Activated CD4-positive, alpha-beta T cell treated with anti-CD3 and anti-CD28 coated beads, Interleukin-2, amount 10 ng/mL, durations not matched to agents 7 days and 5 days (primary cell): ENCODE results near the gene MAP1LC3B2. TPM values are rescaled to one million over a fixed set of nuclear protein-coding genes. Genes with fewer than 3 reads are reported as not detected.

Experiments
- CTCF ChIA-PET: fragments of 350-600 bp; sonication (Branson Sonifier 250); formaldehyde crosslinking; loops from one replicate; lab custom pipeline; 2021; ENCODE audit warnings: antibody characterized with exemption; lab: Charles Lee
- POLR2A ChIA-PET: fragments of 350-600 bp; sonication (Branson Sonifier 250); formaldehyde crosslinking; loops from one replicate; lab custom pipeline; 2021; ENCODE audit warnings: antibody characterized with exemption; lab: Charles Lee
- DNase-seq: peaks from one replicate; pipeline ENCODE4 v3.0.0-alpha.2; 2020
- H3K27ac Mint-ChIP-seq: one replicate; pipeline ENCODE4 v1.8.0; 2021; ENCODE audit warnings: mild to moderate bottlenecking, moderate library complexity, mixed read lengths
- H3K27me3 Mint-ChIP-seq: one replicate; pipeline ENCODE4 v1.8.0; 2021; ENCODE audit warnings: mixed read lengths
- H3K36me3 Mint-ChIP-seq: one replicate; pipeline ENCODE4 v1.8.0; 2021; ENCODE audit warnings: low read depth, mixed read lengths
- H3K4me1 Mint-ChIP-seq: one replicate; pipeline ENCODE4 v1.8.0; 2021; ENCODE audit warnings: mixed read lengths
- H3K4me3 Mint-ChIP-seq: one replicate; pipeline ENCODE4 v1.8.0; 2021; ENCODE audit warnings: mild to moderate bottlenecking, moderate library complexity, mixed read lengths
- H3K9me3 Mint-ChIP-seq: one replicate; pipeline ENCODE4 v1.8.0; 2021; ENCODE audit warnings: mixed read lengths
- total RNA-seq, 2 experiments: library from RNA; stranded (reverse); gene quantifications; one replicate each; pipeline ENCODE4 v1.2.3, GENCODE V29; 2021

MAP1LC3B2 gene
- total RNA-seq, 2 experiments from 2014 or later, result 1.0 to 1.5 TPM

DNA sequence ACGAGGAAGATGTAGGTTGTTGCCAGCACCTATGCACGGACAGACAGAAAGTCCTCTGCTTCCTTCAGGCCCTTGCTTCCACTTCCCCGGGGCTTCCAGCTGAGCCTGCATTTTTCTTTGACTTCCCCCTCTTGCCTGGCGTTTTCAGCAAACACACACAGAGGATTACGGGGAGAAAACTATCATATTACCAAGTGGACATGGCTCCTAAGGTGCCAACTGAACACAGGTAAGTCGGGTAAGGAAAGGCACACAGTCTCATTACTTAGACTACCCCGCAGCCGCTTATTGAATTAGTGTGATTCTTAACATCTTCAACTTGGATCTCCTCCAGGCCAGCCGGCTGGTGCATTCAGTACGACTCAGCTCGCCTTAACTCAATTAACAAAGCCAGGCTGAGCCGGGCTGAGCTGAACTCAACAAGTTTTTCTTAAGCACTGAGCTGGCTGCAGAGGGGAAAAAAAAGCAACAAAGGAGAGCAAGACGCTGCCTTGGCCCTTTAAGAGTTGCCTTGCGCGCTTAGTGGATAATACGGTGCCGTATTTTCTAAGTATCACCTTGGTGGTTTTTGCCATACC, 19.2 kb upstream of the MAP1LC3B2 start:
- ChIA-PET POLR2A (no interaction called here), CTCF (interaction anchor here (2.0 kb wide), 1 partner anchor 19 kb away, joined by 5 read pairs; the partner anchor contains the start of gene MAP1LC3B2)
- no peaks in the 10 kb centered on the region for H3K9me3 Mint-ChIP-seq
- no peaks in the 10 kb centered on the region for H3K36me3 Mint-ChIP-seq
- no peak overlapping the region for H3K27ac Mint-ChIP-seq
- H3K4me1 Mint-ChIP-seq, result peaks cover 20% of the 10 kb centered on the region
- H3K27me3 Mint-ChIP-seq, result no peaks in the 10 kb centered on the region
- H3K4me3 Mint-ChIP-seq, result no peak overlapping the region
- DNase-seq, result no peak

DNA sequence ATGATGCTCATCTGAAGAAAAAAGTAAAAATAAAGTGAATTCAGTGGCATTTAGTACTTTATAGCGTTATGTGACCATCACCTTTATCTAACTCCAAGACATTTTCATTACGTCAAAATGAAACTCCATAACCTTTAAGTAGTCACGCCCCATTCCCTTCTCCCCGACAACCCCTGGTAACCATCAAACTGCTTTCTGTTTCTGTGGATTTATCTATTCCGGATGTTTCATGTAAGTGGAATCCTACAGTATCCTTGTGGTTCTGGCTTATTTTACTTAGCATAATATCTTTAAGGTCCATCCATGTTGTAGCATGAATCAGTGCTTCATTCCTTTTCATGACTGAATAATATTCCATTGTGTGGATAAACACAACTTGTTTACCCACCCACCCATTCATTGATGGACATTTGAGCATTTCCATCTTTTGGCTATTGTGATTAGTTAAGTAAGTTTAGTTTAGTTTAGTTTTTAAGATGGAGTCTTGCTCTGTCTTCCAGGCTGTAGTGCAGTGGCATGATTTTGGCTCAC, 18.5 kb upstream of the MAP1LC3B2 start:
- CTCF ChIA-PET, result interaction anchor here (2.0 kb wide), 1 partner anchor 19 kb away, joined by 5 read pairs; the partner anchor contains the start of gene MAP1LC3B2
- no peak overlapping the region for H3K4me3 Mint-ChIP-seq
- no peak for DNase-seq
- H3K27ac Mint-ChIP-seq, result no peak overlapping the region
- H3K27me3 Mint-ChIP-seq, result no peaks in the 10 kb centered on the region
- no peaks in the 10 kb centered on the region for H3K9me3 Mint-ChIP-seq
- peaks cover 20% of the 10 kb centered on the region for H3K4me1 Mint-ChIP-seq
- no peaks in the 10 kb centered on the region for H3K36me3 Mint-ChIP-seq
- POLR2A ChIA-PET, result no interaction called here

DNA sequence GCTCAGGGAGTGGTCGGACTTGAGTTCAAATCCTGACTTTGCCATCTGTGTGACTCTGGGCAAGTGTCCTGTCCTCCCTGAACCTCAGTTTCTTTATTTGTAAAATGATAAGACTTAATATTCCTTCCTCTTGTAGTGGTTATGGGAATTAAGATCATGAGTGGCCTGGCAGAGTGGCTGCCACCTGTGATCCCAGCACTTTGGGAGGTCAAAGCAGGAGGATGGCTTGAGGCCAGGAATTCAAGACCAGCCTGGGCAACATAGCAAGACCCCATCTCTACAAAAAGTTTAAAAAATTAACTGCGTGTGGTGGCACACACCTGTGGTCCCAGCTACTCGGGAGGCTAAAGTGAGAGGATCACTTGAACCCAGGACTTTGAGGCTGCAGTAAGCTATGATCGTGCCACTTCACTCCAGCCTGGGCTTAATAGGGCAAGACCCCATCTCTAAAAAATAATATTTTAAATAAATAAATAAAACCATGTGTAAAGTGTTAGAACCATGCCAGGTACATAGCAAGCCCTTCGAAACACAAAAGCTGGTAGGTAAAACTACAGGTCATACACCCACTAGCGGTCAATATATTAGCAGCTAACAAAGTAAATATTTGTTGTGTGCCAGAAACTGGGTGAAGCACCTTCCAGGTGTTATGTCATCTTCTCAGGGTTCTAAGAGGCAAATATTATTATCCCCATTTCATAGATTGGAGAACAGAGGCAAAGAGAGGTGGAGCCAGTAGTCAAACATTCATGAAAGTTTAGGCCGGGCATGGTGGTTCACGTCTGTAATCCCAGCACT, 17.4 kb upstream of the MAP1LC3B2 start:
- H3K9me3 Mint-ChIP-seq, result no peaks in the 10 kb centered on the region
- no peaks in the 10 kb centered on the region for H3K36me3 Mint-ChIP-seq
- no peak for DNase-seq
- no peak overlapping the region for H3K27ac Mint-ChIP-seq
- CTCF ChIA-PET, result interaction anchor here (1.1 to 1.4 kb wide), 2 partner anchors 11 to 155 kb away, joined by 3 read pairs; no protein-coding TSS in a partner anchor
- H3K27me3 Mint-ChIP-seq, result no peaks in the 10 kb centered on the region
- no peak overlapping the region for H3K4me3 Mint-ChIP-seq
- POLR2A ChIA-PET, result no interaction called here
- H3K4me1 Mint-ChIP-seq, result peaks cover 20% of the 10 kb centered on the region

DNA sequence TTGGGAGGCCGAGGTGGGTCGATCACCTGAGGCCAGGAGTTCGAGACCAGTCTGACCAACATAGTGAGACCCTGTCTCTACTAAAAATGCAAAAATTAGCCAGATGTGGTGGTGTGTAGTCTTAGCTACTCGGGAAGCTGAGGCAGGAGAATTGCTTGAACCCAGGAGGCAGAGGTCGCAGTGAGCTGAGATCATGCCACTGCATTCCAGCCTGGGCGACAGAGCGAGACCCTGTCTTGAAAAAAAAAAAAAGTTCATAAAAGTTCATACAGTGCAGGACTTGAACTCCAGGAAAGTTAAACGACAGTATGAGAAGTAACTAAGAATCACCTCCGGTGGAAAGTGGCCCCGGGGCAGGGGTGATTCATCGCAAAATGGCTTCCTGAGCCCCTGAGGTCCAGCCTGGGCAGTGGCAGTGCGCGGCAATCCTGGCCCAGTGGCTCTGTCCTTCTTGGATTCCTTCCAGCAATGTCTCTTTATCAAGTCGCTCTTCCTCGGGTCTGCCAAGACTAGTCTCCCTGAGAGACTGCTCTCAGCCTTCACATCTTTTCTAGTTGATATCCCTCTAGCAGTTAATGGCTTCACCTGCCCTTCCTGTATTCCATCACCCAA, 16.7 kb upstream of the MAP1LC3B2 start:
- Mint-ChIP-seq H3K4me3 (no peak overlapping the region), H3K36me3 (no peaks in the 10 kb centered on the region), H3K4me1 (peaks cover 13% of the 10 kb centered on the region), H3K9me3 (no peaks in the 10 kb centered on the region), H3K27ac (no peak overlapping the region), H3K27me3 (no peaks in the 10 kb centered on the region)
- POLR2A ChIA-PET, result no interaction called here
- CTCF ChIA-PET, result interaction anchor here (1.1 to 1.4 kb wide), 2 partner anchors 10 to 156 kb away, joined by 3 read pairs; no protein-coding TSS in a partner anchor
- DNase-seq, result no peak

DNA sequence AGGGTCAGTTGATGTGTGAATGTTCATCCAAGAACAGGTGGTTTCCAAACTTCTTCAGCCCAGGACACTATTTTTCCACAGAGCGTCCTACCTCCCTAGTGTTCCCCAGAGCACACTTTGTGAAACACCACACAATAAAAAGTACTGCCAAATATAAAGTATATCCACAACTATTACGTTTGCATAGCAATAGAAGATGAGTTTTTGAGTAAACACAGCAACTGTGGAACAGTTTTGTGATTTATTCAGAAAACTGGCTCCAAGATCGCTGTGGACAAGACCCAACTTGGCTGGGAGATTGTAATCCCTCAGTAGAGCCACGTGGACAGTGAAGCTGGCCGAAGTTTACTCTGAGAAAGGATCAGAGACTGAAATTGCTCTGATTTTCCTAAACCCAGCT, 14.5 kb upstream of the MAP1LC3B2 start:
- peaks cover 7% of the 10 kb centered on the region for H3K4me1 Mint-ChIP-seq
- no peak overlapping the region for H3K27ac Mint-ChIP-seq
- no peak overlapping the region for H3K4me3 Mint-ChIP-seq
- H3K36me3 Mint-ChIP-seq, result no peaks in the 10 kb centered on the region
- no peak for DNase-seq
- H3K9me3 Mint-ChIP-seq, result no peaks in the 10 kb centered on the region
- CTCF ChIA-PET, result interaction anchor here (0.8 kb wide), 1 partner anchor 12 kb away, joined by 4 read pairs; no protein-coding TSS in a partner anchor
- no peaks in the 10 kb centered on the region for H3K27me3 Mint-ChIP-seq
- POLR2A ChIA-PET, result no interaction called here

DNA sequence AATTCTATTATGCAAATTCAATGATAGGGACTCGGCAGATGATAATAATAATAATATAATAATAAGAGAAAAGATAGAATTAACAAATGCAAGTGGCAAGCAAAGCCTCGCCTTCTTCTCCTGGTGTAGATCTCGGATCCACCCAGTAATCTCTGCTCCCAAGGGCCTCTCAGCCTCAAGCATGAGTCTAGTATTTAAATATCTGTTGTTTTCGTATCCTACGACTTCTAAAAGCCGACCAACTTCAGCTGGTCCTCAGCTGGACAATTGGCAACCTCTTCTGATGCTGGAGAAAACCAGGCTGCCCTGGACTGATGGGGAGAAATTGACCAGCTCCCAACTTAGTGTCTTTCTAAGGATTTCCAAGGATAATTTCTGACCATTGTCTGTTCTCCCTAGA, 14.0 kb upstream of the MAP1LC3B2 start:
- no peaks in the 10 kb centered on the region for H3K9me3 Mint-ChIP-seq
- H3K4me1 Mint-ChIP-seq, result peaks cover 7% of the 10 kb centered on the region
- no peak overlapping the region for H3K4me3 Mint-ChIP-seq
- no peaks in the 10 kb centered on the region for H3K36me3 Mint-ChIP-seq
- POLR2A ChIA-PET, result no interaction called here
- DNase-seq, result no peak
- H3K27me3 Mint-ChIP-seq, result no peaks in the 10 kb centered on the region
- CTCF ChIA-PET, result interaction anchor here (0.8 kb wide), 1 partner anchor 12 kb away, joined by 4 read pairs; no protein-coding TSS in a partner anchor
- H3K27ac Mint-ChIP-seq, result no peak overlapping the region

DNA sequence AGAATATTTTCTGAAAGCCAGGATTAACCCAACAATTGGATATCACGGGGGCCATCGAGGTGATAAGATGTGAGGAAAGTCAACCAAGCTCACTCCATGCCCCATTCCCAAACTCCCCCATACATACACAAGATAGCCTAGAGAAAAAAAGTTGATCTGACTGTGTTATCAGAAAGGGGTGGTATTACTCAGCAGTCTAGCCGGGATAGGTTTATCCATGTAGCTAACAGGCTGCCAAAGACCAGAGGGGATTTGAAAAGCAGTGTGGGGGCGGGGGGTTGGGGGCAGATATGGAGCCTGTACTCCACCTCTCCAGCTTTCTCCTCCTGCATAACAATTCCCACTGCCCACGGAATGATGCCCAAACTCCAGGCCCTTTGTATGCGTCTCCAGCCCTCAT, 13.2 kb upstream of the MAP1LC3B2 start:
- H3K27ac Mint-ChIP-seq, result no peak overlapping the region

DNA sequence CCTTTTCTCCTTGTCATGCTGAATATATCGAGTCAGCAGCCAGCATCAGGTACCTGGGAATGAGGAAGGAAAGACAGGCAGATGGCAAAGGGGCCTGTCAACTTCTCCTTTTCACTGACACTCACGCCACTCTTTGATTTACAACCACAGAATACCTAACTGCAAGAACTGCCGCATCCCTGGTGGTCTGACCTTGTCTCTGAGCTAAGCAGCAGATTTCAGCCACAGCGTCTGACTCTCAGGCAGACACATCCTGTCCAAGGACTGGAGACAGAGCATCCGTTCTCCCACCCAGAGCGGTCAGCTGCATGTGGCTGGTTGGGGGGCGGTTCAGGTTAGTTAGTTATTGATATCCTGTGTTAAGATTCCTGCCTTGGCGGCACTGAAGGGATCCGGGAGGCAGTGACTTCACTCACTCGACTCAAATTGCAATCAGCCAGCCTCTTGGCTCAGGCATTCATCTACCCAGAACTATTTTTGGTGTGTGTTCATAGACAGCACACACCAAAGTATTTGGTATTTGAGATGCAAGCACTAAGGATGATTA, 11.2 kb upstream of the MAP1LC3B2 start:
- ChIA-PET POLR2A (no interaction called here), CTCF (interaction anchor here (0.9 to 1.0 kb wide), 2 partner anchors 10 to 12 kb away, joined by 3 to 5 read pairs; no protein-coding TSS in a partner anchor)
- H3K27ac Mint-ChIP-seq, result no peak overlapping the region
- no peaks in the 10 kb centered on the region for H3K9me3 Mint-ChIP-seq
- H3K36me3 Mint-ChIP-seq, result no peaks in the 10 kb centered on the region
- H3K27me3 Mint-ChIP-seq, result no peaks in the 10 kb centered on the region
- DNase-seq, result no peak
- H3K4me1 Mint-ChIP-seq, result peaks cover 7% of the 10 kb centered on the region
- no peak overlapping the region for H3K4me3 Mint-ChIP-seq

More for the DNA sequence above, 13.2 kb upstream of the MAP1LC3B2 start:
- H3K4me3 Mint-ChIP-seq, result no peak overlapping the region
- no peak for DNase-seq
- CTCF ChIA-PET, result interaction anchor here (0.6 kb wide), 1 partner anchor 26 kb away, joined by 3 read pairs; no protein-coding TSS in a partner anchor
- no peaks in the 10 kb centered on the region for H3K9me3 Mint-ChIP-seq
- POLR2A ChIA-PET, result no interaction called here
- H3K4me1 Mint-ChIP-seq, result peaks cover 7% of the 10 kb centered on the region
- no peaks in the 10 kb centered on the region for H3K36me3 Mint-ChIP-seq
- no peaks in the 10 kb centered on the region for H3K27me3 Mint-ChIP-seq

DNA sequence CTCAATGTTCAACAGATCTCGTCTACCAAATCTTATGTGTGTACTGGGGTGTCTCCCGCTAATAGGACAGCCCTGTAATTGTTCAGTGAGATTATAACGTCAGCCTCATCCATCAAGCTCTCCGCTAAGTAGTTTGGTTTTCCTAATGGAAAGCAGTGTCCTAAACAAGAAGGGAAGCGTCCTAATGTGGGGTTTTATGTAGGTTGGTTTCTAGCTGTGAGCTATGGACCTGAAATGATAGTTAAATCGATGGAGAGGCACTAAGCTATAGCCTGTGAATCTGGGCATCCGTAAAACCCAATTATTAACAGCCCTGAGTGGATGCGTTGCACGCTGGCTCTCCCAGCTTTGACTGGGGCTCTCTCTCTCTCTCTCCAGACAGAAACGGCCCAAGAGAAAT, 9.2 kb upstream of the MAP1LC3B2 start:
- H3K9me3 Mint-ChIP-seq, result peaks cover 3% of the 10 kb centered on the region
- ChIA-PET POLR2A (interaction anchor here (0.8 kb wide), 1 partner anchor 9 kb away, joined by 3 read pairs; the partner anchor contains the start of gene MAP1LC3B2), CTCF (interaction anchor here (1.7 kb wide), 1 partner anchor 9 kb away, joined by 4 read pairs; the partner anchor contains the start of gene MAP1LC3B2)
- DNase-seq, result no peak
- H3K4me3 Mint-ChIP-seq, result no peak overlapping the region
- H3K27ac Mint-ChIP-seq, result no peak overlapping the region
- peaks cover 2% of the 10 kb centered on the region for H3K27me3 Mint-ChIP-seq
- H3K4me1 Mint-ChIP-seq, result peaks cover 7% of the 10 kb centered on the region
- H3K36me3 Mint-ChIP-seq, result no peaks in the 10 kb centered on the region

DNA sequence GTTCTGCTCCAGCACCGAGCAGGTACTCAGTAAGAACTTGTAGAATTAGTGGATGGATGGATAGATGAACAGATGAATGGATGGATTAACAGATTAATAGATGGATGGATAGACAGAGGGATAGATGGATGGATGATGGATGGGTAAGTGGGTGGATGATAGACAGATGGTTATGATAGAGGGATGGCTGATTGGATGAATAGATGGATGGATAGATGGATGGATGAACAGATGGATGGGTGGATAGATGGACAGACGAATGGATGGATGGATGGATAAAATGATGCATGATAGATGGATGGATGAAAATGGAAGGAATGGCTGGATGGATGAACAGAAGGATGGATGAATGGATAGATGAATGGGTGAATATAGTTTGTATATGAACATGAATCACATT, 8.0 kb upstream of the MAP1LC3B2 start:
- POLR2A ChIA-PET, result no interaction called here
- no peak overlapping the region for H3K27ac Mint-ChIP-seq
- DNase-seq, result no peak
- H3K4me1 Mint-ChIP-seq, result peaks cover 13% of the 10 kb centered on the region
- H3K4me3 Mint-ChIP-seq, result no peak overlapping the region
- H3K9me3 Mint-ChIP-seq, result peaks cover 3% of the 10 kb centered on the region
- no peaks in the 10 kb centered on the region for H3K36me3 Mint-ChIP-seq
- H3K27me3 Mint-ChIP-seq, result peaks cover 2% of the 10 kb centered on the region
- CTCF ChIA-PET, result no interaction called here

DNA sequence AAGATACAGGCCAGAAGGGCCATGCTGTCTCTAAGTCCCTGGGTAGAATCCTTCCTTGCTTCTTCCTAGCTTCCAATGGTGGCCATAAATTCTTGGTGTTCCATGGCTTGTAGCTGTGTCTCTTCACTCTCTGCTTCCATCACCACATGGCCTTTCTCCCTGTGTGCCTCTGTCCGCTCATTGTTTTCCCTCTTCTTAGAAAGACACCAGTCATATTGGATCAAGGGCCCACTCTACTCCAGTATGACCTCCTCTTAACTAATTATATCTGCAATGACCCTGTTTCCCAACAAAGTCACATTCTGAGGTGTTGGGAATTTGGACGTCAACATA, 7.6 kb upstream of the MAP1LC3B2 start:
- Mint-ChIP-seq H3K36me3 (peaks cover 3% of the 10 kb centered on the region), H3K4me1 (peaks cover 16% of the 10 kb centered on the region), H3K27me3 (peaks cover 4% of the 10 kb centered on the region), H3K9me3 (peaks cover 3% of the 10 kb centered on the region), H3K4me3 (no peak overlapping the region), H3K27ac (no peak overlapping the region)
- ChIA-PET POLR2A (no interaction called here), CTCF (no interaction called here)
- DNase-seq, result no peak

DNA sequence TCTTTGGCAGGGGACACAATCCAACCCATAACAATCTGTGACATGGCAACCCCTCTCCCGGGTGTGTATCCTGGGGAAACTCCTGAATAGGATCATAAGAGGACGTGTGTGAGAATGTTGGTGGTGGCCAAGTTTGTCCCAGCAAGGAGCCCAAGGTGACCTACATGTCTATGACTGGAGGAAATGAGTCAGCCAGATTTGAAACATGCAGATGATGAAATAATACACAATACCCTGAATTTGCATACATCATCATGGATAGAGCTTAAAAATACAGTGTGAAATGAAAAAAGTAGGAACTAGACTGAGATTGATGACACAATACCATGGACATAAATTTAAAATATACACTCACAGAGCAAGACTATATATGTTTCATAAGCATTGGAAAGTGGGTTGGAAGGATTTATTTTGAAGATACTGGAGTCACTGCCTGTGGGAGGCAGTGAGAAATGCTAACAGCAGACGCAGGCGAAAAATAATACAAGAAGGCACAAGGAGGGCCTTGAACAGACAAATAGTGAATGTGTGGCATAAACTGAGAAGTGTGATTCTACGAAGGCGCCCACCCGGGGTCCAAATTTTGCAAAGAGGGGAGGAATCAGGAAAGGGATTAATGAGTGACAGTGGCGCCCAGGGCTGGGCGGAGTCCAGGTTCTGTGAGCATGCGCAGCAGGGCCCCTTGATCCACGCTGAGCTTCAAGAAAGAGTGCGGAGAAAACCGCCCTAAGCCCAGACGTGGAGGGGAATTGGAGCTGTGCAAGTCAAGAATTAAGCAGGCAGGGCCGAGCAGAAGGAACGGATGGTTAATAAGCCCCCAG, 7.0 kb upstream of the MAP1LC3B2 start:
- no peak overlapping the region for H3K27ac Mint-ChIP-seq
- DNase-seq, result no peak
- H3K4me1 Mint-ChIP-seq, result peaks cover 22% of the 10 kb centered on the region
- CTCF ChIA-PET, result interaction anchor here (1.0 kb wide), 1 partner anchor 10 kb away, joined by 3 read pairs; no protein-coding TSS in a partner anchor
- peaks cover 5% of the 10 kb centered on the region for H3K36me3 Mint-ChIP-seq
- H3K9me3 Mint-ChIP-seq, result peaks cover 5% of the 10 kb centered on the region
- POLR2A ChIA-PET, result no interaction called here
- no peak overlapping the region for H3K4me3 Mint-ChIP-seq
- peaks cover 4% of the 10 kb centered on the region for H3K27me3 Mint-ChIP-seq
